ENCODE measurements around the gene MSTN.

The MSTN gene

GRCh38 chr2:190062601-190063000 is at the start of gene MSTN:
TSS of gene MSTN (minus strand) at chr2:190062729. CDS start at chr2:190062596, 133 bp downstream.
- DNase-seq (ENCODE audit: low read depth in 2 of 2): no peak

GRCh38 chr2:190111166-190111565 is 48.6 kb upstream of the MSTN start:
- no peak for DNase-seq (ENCODE audit: low read depth in 2 of 2)

- no peak for DNase-seq (ENCODE audit: low read depth in 2 of 2)
Measured at GRCh38 chr2:190110699-190111098, 48.2 kb upstream of the MSTN start.

- no peak for DNase-seq (ENCODE audit: low read depth in 2 of 2)
Measured at GRCh38 chr2:190110131-190110530, 47.6 kb upstream of the MSTN start.

GRCh38 chr2:190107409-190107808 is 44.9 kb upstream of the MSTN start:
- no peak for DNase-seq (ENCODE audit: low read depth in 2 of 2)

- no peak for DNase-seq (ENCODE audit: low read depth in 2 of 2)
Measured at GRCh38 chr2:190106783-190107182, 44.3 kb upstream of the MSTN start.

- DNase-seq (ENCODE audit: low read depth in 2 of 2): no peak
Measured at GRCh38 chr2:190105554-190105953, 43.0 kb upstream of the MSTN start.

- DNase-seq (ENCODE audit: low read depth in 2 of 2): no peak
Measured at GRCh38 chr2:190103144-190103543, 40.6 kb upstream of the MSTN start.

GRCh38 chr2:190099890-190100697 is 37.6 kb upstream of the MSTN start:
- no peak for DNase-seq (ENCODE audit: low read depth in 2 of 2)

GRCh38 chr2:190098851-190099250 is 36.3 kb upstream of the MSTN start:
- DNase-seq (ENCODE audit: low read depth in 2 of 2): no peak

GRCh38 chr2:190097115-190097514 is 34.6 kb upstream of the MSTN start:
- no peak for DNase-seq (ENCODE audit: low read depth in 2 of 2)

- DNase-seq (ENCODE audit: low read depth in 2 of 2): no peak
Measured at GRCh38 chr2:190094316-190094871, 31.9 kb upstream of the MSTN start.

- DNase-seq (ENCODE audit: low read depth in 2 of 2): no peak
Measured at GRCh38 chr2:190093793-190094192, 31.3 kb upstream of the MSTN start.

GRCh38 chr2:190090148-190090547 is 27.6 kb upstream of the MSTN start:
- no peak for DNase-seq (ENCODE audit: low read depth in 2 of 2)

GRCh38 chr2:190088917-190089316 is 26.4 kb upstream of the MSTN start:
- no peak for DNase-seq (ENCODE audit: low read depth in 2 of 2)

GRCh38 chr2:190084704-190085103 is 22.2 kb upstream of the MSTN start:
- DNase-seq (ENCODE audit: low read depth in 2 of 2): no peak

- DNase-seq (ENCODE audit: low read depth in 2 of 2): no peak
Measured at GRCh38 chr2:190082118-190082517, 19.6 kb upstream of the MSTN start.

- DNase-seq (ENCODE audit: low read depth in 2 of 2): no peak
Measured at GRCh38 chr2:190080527-190081049, 18.1 kb upstream of the MSTN start.

- no peak for DNase-seq (ENCODE audit: low read depth in 2 of 2)
Measured at GRCh38 chr2:190079160-190079559, 16.6 kb upstream of the MSTN start.

GRCh38 chr2:190075623-190076022 is 13.1 kb upstream of the MSTN start:
- no peak for DNase-seq (ENCODE audit: low read depth in 2 of 2)

- no peak for DNase-seq (ENCODE audit: low read depth in 2 of 2)
Measured at GRCh38 chr2:190069936-190070696, 7.6 kb upstream of the MSTN start.

- DNase-seq (ENCODE audit: low read depth in 2 of 2): no peak
Measured at GRCh38 chr2:190068764-190069163, 6.2 kb upstream of the MSTN start.

GRCh38 chr2:190065839-190066238 is 3.3 kb upstream of the MSTN start:
- no peak for DNase-seq (ENCODE audit: low read depth in 2 of 2)
